Measurements from ENCODE around the gene CLIP1. TPM values are rescaled to one million over a fixed set of nuclear protein-coding genes. Genes with fewer than 3 reads are reported as not detected.
"Not testable (repeated sequence)": the region's sequence is repeated elsewhere in the genome, so short reads cannot be mapped to it uniquely, and the experiment has no call there.

Gene CLIP1
- total and polyA plus RNA-seq, 2 experiments from 2014 or later = 29.6 to 46.3 TPM

- H3K36me3 ChIP-seq = no peaks in the 10 kb centered on the region
- H3K27ac ChIP-seq = no peak overlapping the region
- no peak for TF ChIP-seq CTCF (IDR thresholded peaks at IDR 0.05; ENCODE audit: low read depth, low read length)
- no peaks in the 10 kb centered on the region for H3K9me3 ChIP-seq (ENCODE audit: low read depth)
- H3K27me3 ChIP-seq = no peaks in the 10 kb centered on the region
- no peaks in the 10 kb centered on the region for H3K4me1 ChIP-seq (ENCODE audit: low read depth)
- DNase-seq (ENCODE audit: low read depth in 1 of 2, low spot score in 1 of 2) = peak in 1 of 2 donors; percentile 91
- H3K4me3 ChIP-seq = no peak overlapping the region
These were observed 55.6 kb downstream of the CLIP1 start for GRCh38 chr12:122366685-122367475.

- not testable (repeated sequence) for H3K27me3 ChIP-seq; H3K36me3 ChIP-seq; DNase-seq (ENCODE audit: low read depth in 1 of 2, low spot score in 1 of 2); H3K27ac ChIP-seq; H3K9me3 ChIP-seq (ENCODE audit: low read depth); H3K4me3 ChIP-seq; H3K4me1 ChIP-seq (ENCODE audit: low read depth)
These were observed 57.2 kb downstream of the CLIP1 start for GRCh38 chr12:122365226-122365625.

- no peaks in the 10 kb centered on the region for H3K27me3 ChIP-seq
- H3K4me1 ChIP-seq (ENCODE audit: low read depth) = no peaks in the 10 kb centered on the region
- DNase-seq (ENCODE audit: low read depth in 1 of 2, low spot score in 1 of 2) = peak in 1 of 2 donors; percentile 14
- H3K36me3 ChIP-seq = peaks cover 5% of the 10 kb centered on the region
- TF ChIP-seq CTCF (IDR thresholded peaks at IDR 0.05; ENCODE audit: low read depth, low read length) = no peak
- no peak overlapping the region for H3K27ac ChIP-seq
- no peak overlapping the region for H3K4me3 ChIP-seq
- H3K9me3 ChIP-seq (ENCODE audit: low read depth) = no peaks in the 10 kb centered on the region
These were observed 58.7 kb downstream of the CLIP1 start for GRCh38 chr12:122363782-122364181.

- Histone ChIP-seq H3K36me3 (peaks cover 5% of the 10 kb centered on the region), H3K9me3 (ENCODE audit: low read depth) (no peaks in the 10 kb centered on the region), H3K27me3 (no peaks in the 10 kb centered on the region), H3K4me1 (ENCODE audit: low read depth) (no peaks in the 10 kb centered on the region), H3K27ac (no peak overlapping the region), H3K4me3 (no peak overlapping the region)
- TF ChIP-seq CTCF (IDR thresholded peaks at IDR 0.05; ENCODE audit: low read depth, low read length) = no peak
- DNase-seq (ENCODE audit: low read depth in 1 of 2, low spot score in 1 of 2) = no peak
These were observed 59.7 kb downstream of the CLIP1 start for GRCh38 chr12:122362755-122363154.

- not testable (repeated sequence) for H3K27ac ChIP-seq; H3K9me3 ChIP-seq (ENCODE audit: low read depth); H3K4me3 ChIP-seq; H3K27me3 ChIP-seq; DNase-seq (ENCODE audit: low read depth in 1 of 2, low spot score in 1 of 2); H3K4me1 ChIP-seq (ENCODE audit: low read depth)
- H3K36me3 ChIP-seq = peaks cover 10% of the 10 kb centered on the region
These were observed 64.1 kb downstream of the CLIP1 start for GRCh38 chr12:122358403-122358802.

- not testable (repeated sequence) for H3K9me3 ChIP-seq (ENCODE audit: low read depth); H3K27me3 ChIP-seq
- peaks cover 10% of the 10 kb centered on the region for H3K36me3 ChIP-seq
These were observed 64.9 kb downstream of the CLIP1 start for GRCh38 chr12:122357536-122357935.

GRCh38 chr12:122356991-122357390, 65.5 kb downstream of the CLIP1 start:
- H3K36me3 ChIP-seq = peaks cover 10% of the 10 kb centered on the region
- not testable (repeated sequence) for DNase-seq (ENCODE audit: low read depth in 1 of 2, low spot score in 1 of 2); H3K27me3 ChIP-seq; H3K4me3 ChIP-seq; H3K4me1 ChIP-seq (ENCODE audit: low read depth); H3K27ac ChIP-seq; H3K9me3 ChIP-seq (ENCODE audit: low read depth)

More at GRCh38 chr12:122357536-122357935, 64.9 kb downstream of the CLIP1 start:
- H3K4me1 ChIP-seq (ENCODE audit: low read depth); H3K27ac ChIP-seq; DNase-seq (ENCODE audit: low read depth in 1 of 2, low spot score in 1 of 2); H3K4me3 ChIP-seq: not testable (repeated sequence)

Measured in cardiac muscle cell (in vitro differentiated cells and primary cell).